IMR-90 (cell line): ENCODE data around the gene GNG11.

ENCODE experiments used
- CHD1 ChIP-seq: IDR thresholded peaks from 2 replicates; pipeline ENCODE4 v1.6.1; 2012; ENCODE audit warnings: low read depth, low read length, improper control_type of control experiment
- MXI1 ChIP-seq: IDR thresholded peaks from 2 replicates; pipeline ENCODE4 v1.6.1; 2012; ENCODE audit warnings: low read depth, mild to moderate bottlenecking, low read length, moderate library complexity, borderline replicate concordance
- POLR2A ChIP-seq: IDR thresholded peaks from 2 replicates; pipeline ENCODE4 v1.6.1; 2012; ENCODE audit warnings: mild to moderate bottlenecking, low read depth, low read length
- TF ChIP-seq, protein P1 (sequence below): conservative IDR thresholded peaks from 2 replicates; pipeline ENCODE4 v1.5.1; 2012; ENCODE audit warnings: mild to moderate bottlenecking, low read depth, low read length, improper control_type of control experiment
- TF ChIP-seq, protein P2 (sequence below): fragments of 150-350 bp; IDR thresholded peaks from 2 replicates; pipeline ENCODE4 v1.6.1; 2016; ENCODE audit warnings: low read depth, mild to moderate bottlenecking, low read length, moderate library complexity, borderline replicate concordance
- TF ChIP-seq, protein P3 (sequence below): fragments of 150-350 bp; IDR thresholded peaks from 2 replicates; pipeline ENCODE4 v1.6.1; 2017; ENCODE audit warnings: mild to moderate bottlenecking, antibody characterized with exemption, low read length, low read depth

DNA sequence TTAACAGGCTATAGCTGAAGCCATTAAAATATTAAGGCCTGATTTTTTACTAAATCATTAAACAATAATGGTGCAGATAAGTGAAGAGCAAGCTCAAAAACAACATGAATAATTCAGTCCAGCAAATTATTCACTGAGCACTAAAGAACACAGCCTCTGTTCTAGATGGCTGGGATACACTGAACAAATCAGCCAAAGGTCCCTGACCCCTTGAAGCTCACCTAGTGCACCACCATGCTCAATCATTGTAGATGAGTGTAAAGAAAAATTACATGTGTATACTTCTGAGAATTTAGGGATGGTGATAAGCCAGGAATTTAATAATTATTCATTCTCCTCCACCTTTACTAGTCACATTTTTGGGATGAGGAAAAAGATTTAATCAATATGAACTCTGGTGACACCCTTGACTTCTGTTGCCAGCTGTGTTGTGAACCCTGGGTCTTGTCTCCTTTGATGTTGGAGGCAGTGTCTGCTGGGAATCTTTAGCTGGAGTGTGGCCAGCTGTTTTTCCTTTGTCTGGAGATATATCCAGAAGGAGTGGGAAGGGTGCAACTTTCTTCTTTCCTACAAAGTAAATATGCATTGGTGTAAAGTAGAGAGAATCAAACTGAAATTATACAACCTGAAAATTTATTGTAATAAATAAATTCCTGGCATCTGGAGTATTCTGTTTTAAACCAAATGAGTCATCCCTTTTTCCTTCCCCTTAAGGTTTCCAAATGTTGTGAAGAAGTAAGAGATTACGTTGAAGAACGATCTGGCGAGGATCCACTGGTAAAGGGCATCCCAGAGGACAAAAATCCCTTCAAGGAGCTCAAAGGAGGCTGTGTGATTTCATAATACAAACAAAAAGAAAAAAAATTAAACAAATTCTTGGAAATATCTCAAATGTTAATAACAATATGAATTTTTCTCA, 11.2 kb upstream of the GNG11 start:
- TF ChIP-seq, protein P1, sequence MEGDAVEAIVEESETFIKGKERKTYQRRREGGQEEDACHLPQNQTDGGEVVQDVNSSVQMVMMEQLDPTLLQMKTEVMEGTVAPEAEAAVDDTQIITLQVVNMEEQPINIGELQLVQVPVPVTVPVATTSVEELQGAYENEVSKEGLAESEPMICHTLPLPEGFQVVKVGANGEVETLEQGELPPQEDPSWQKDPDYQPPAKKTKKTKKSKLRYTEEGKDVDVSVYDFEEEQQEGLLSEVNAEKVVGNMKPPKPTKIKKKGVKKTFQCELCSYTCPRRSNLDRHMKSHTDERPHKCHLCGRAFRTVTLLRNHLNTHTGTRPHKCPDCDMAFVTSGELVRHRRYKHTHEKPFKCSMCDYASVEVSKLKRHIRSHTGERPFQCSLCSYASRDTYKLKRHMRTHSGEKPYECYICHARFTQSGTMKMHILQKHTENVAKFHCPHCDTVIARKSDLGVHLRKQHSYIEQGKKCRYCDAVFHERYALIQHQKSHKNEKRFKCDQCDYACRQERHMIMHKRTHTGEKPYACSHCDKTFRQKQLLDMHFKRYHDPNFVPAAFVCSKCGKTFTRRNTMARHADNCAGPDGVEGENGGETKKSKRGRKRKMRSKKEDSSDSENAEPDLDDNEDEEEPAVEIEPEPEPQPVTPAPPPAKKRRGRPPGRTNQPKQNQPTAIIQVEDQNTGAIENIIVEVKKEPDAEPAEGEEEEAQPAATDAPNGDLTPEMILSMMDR = no peak
- TF ChIP-seq POLR2A (no peak), CHD1 (no peak), MXI1 (no peak)
- TF ChIP-seq, protein P2, sequence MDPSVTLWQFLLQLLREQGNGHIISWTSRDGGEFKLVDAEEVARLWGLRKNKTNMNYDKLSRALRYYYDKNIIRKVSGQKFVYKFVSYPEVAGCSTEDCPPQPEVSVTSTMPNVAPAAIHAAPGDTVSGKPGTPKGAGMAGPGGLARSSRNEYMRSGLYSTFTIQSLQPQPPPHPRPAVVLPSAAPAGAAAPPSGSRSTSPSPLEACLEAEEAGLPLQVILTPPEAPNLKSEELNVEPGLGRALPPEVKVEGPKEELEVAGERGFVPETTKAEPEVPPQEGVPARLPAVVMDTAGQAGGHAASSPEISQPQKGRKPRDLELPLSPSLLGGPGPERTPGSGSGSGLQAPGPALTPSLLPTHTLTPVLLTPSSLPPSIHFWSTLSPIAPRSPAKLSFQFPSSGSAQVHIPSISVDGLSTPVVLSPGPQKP = no peak
- TF ChIP-seq, protein P3, sequence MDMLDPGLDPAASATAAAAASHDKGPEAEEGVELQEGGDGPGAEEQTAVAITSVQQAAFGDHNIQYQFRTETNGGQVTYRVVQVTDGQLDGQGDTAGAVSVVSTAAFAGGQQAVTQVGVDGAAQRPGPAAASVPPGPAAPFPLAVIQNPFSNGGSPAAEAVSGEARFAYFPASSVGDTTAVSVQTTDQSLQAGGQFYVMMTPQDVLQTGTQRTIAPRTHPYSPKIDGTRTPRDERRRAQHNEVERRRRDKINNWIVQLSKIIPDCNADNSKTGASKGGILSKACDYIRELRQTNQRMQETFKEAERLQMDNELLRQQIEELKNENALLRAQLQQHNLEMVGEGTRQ = no peak
